Stimulated activated CD4-positive, alpha-beta T cell treated with anti-CD3 and anti-CD28 coated beads, Interleukin-1b, Interleukin-23, amount 100 ng/mL, for 24 hours (primary cell): Measurements from ENCODE around the gene EPB41L4A.

Experiments used
- DNase-seq, 4 experiments: peaks; one replicate each; pipeline ENCODE4 v3.0.0-alpha.2; 2020; ENCODE audit warnings: low read depth in 4 of 4, low spot score in 1 of 4

Gene EPB41L4A

DNA sequence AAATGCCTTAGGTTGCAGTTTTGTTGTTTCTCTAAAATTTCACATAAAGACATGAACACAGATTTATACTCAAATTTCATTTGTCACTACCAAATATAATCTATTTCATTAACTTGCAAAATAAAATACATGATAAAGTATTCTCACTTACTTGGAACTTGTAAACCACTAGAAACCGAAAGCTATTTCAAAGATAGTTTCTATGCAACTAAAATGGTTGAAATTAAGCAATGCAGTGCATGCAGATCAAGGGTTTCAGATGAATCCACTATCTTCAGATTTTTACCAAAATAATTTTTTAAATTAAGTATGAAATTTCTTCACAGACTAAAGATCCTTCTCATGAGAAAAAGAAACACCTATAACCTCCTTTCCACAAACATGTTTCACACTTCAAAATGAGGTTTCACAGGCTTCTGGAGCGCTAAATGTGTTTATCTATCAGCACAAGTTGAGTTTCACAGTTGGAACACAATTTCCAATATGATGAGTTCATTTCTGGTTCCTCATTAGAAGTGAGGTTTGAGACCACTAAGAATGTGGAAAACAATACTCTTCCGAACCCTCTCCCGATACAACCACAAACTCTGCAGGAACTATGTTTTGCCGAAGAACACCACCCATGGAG lies 63.9 kb downstream of the EPB41L4A start:
- DNase-seq: no peak

- no peak for DNase-seq
These were observed 65.4 kb downstream of the EPB41L4A start for GRCh38 chr5:112353678-112354077.

DNA sequence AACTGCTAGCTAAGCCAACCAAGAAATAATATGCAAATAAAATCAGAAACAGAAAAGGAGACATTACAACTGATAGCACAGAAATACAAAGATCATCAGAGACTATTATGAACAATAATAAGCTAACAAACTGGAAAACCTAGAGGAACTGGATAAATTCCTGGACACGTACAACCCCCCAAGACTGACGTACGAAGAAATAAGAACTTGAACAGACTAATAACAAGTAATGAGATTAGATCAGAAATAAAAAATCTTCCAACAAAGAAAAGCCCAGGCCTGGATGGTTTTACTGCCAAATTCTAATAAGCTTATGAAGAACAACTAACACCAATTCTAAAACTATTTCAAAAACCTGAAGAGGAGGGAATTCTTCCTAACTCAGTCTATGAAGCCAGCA lies 67.9 kb downstream of the EPB41L4A start:
- no peak for DNase-seq

GRCh38 chr5:112350626-112351025 lies 68.5 kb downstream of the EPB41L4A start:
- no peak for DNase-seq

GRCh38 chr5:112349371-112349770 lies 69.7 kb downstream of the EPB41L4A start:
- DNase-seq: no peak

DNA sequence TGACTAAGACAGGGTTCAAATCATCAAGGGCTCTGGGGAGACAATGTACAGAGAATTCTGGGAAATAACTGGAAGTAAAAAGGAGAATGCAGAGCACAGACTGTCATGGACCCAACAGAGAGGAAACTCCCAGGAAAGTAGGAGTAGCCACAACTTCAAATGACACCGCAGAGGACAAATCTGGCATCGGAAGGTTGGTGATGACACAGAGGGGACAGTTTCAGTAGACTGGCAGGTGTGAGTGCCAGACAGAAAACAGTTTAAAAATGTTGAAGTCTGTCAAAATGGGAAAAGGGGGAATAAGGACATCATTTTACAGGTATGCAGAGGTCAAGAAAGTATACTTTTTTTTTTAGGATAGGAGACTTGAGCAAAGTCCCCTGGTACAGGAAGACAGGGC lies 70.2 kb downstream of the EPB41L4A start:
- DNase-seq: no peak

DNA sequence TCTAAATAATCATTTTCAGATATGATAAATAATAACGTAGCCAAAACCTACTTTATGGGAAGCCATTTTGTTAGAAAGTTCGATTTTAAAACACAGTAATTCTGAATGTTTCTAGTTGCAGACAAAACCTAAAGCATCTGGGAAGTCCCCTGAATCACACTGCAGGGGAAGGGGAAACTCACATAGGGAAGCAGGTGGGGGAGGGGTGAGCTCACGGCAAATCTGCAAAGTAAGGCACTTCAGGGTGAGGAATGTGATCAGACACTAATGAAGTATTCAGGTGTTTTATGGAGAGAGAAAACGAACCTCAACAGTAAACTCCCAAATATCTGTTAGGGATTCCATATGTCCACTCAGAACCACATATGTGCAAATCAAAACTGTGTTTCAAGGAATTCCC lies 70.7 kb downstream of the EPB41L4A start:
- no peak for DNase-seq

- DNase-seq: no peak
These were observed 72.5 kb downstream of the EPB41L4A start for GRCh38 chr5:112346411-112347044.

- DNase-seq: no peak
These were observed 74.5 kb downstream of the EPB41L4A start for GRCh38 chr5:112344540-112344939.

GRCh38 chr5:112342389-112342788 lies 76.7 kb downstream of the EPB41L4A start:
- DNase-seq: no peak

- DNase-seq: no peak
These were observed 79.3 kb downstream of the EPB41L4A start for GRCh38 chr5:112339761-112340160.

DNA sequence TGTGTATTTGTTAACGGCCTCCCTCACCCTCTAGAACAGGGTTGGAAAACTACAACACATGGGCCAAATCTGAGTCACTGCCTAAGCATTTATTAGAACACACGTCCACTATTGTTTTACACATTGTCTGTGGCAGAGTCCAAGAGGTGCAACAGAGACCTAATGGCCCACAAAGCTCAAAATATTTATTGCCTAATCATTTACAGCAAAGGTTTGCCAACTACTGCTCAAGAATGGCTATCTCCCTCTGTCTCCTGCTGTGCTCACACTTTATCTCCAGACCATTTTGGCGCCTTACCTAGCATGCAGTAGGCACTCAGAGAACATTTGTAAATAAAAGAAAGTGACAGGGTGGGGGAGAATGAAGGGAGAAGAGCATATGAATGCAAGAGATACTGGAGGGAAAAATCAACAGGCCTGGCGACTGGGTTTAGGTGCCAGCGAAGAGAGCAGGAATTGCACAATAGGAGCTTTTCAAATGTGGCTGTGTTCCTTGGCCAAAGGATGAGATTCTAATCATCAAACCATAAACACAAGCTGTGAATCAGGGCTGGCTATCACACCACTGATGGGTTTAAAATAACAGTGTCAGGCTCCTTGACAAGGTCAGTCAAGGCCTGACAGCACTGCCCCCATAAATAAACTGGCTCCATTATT lies 80.3 kb downstream of the EPB41L4A start:
- DNase-seq: no peak

- no peak for DNase-seq
These were observed 85.7 kb downstream of the EPB41L4A start for GRCh38 chr5:112333331-112333781.

DNA sequence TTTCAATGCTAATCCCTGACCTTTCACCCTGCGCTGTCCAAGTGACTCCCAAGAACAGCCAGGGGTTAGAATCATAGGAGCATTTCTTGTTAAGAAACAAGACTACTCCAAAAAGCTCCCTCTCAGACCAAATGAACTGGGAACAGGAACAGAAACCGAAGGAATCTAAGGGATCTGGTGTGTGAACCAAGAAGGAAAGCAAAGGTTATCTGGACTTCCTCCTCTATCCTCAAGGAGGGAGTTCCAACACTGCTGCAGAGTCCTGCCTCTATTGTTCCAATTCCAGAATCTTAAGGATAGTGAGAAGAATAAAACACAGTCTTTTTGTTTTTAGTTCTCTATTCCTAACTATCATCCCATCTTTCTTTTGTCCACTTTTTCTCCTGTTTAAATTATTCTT lies 87.2 kb downstream of the EPB41L4A start:
- DNase-seq: no peak

DNA sequence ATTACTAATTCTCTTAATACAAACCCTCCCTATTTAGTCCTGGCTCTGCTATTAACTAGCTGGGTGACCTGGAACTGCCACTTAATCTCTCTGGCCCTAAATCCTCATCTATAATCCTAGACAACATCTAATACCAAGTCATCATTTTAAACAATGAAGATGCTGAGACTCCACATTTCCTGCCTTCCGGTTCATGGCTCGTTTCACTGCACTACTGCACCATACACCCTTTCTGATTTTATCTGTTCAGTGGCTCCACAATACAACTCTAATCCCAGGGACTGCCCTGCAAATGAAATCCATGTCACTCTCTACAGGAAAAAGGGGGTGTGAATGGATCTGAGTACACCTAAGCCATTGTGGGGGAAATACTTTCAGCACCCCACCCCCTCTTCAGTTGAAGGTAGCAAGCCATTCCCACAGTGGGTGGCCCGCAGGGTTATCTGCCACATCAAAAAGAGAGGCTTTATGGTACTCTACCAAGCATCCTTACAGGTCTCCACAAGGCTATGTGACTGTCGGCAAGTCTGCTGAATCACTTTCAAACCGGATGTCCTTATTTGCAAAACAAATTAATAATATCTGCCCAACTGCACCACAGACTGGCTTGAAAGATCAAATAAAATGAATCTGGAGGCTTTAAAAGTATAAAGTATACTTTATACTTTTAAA lies 89.5 kb downstream of the EPB41L4A start:
- no peak for DNase-seq

GRCh38 chr5:112323166-112323565 lies 95.9 kb downstream of the EPB41L4A start:
- no peak for DNase-seq

DNA sequence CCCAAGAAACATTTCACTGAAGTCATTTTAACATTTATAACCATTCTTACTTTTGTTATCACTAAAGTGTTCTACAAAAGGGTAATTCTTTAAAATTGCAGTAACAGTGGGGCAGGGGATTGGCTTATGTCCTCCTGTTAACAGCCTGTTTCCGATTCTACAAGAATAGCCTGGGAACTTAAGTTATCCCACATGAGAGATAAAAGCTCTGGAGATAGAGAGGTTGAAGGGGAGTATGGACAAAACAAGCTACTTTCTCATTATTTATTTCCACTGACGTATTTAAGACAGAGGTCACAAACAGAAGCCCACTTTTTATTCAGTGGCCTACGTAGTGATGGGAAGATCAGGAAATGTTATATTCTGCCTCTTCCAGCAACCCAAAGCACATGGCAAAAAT lies 98.7 kb downstream of the EPB41L4A start:
- DNase-seq: no peak

DNA sequence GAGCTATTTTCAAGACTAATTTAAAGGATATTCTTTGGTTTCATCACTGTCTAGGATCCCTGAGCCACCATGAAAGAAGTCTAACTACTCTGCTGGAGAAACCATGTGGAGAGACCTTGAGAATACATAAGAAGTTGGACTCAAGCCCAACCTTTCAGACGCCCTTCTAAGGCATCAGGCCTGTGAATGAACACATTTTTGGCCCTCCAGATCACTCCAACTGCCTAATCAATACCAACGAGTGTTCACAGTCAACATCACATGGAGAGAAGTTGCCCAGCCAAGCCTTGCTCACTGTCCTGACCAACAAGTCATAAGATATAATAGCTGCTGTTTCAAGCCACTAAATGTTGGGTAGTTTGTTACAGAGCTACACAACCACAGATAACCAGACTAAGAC lies 100.7 kb downstream of the EPB41L4A start:
- no peak for DNase-seq

DNA sequence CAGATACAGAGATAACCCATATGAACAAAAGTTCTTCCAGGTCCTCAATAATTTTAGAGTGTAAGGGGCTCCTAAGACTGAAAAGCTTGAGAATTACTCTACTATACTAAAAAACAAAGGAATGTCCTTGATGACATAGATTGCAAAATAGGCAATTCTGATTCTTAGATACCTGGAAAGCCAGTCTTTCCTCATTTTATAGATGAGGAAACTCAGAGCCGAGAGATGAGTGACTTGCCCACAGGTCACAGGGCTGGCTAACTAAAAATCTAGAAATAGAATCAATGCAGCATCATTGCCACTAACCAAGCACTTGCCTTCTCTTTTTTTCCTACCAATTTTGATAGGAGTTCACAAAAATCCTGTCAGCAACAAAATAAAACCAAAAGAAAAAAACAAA lies 101.2 kb downstream of the EPB41L4A start:
- DNase-seq: no peak

- DNase-seq: no peak
These were observed 102.3 kb downstream of the EPB41L4A start for GRCh38 chr5:112316731-112317130.

DNA sequence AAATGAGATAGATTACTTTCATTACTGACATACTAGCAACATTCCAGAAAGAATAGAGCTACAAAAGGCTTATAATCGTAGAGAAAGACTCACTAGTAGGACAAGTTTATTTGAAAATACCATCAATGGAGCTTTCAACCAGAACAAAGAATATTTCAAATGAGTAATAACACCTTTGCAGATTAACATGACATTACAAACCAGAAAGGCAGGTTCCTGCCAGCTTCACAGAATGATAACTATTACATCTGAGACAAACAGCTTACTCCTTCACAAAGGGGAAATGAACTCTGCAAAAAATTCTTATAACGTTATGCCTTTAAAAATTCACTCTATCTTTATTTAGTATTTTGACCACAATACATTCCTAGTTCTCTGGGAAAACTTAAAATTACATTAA lies 103.1 kb downstream of the EPB41L4A start:
- DNase-seq: no peak
